ENCODE data around the gene SIAH1. TPM values are rescaled to one million over a fixed set of nuclear protein-coding genes. Genes with fewer than 3 reads are reported as not detected.
"Not testable (repeated sequence)": the region's sequence is repeated elsewhere in the genome, so short reads cannot be mapped to it uniquely, and the experiment has no call there.

The SIAH1 gene
- total RNA-seq, 1 donor from 2014 or later, result 11.5 TPM

DNA sequence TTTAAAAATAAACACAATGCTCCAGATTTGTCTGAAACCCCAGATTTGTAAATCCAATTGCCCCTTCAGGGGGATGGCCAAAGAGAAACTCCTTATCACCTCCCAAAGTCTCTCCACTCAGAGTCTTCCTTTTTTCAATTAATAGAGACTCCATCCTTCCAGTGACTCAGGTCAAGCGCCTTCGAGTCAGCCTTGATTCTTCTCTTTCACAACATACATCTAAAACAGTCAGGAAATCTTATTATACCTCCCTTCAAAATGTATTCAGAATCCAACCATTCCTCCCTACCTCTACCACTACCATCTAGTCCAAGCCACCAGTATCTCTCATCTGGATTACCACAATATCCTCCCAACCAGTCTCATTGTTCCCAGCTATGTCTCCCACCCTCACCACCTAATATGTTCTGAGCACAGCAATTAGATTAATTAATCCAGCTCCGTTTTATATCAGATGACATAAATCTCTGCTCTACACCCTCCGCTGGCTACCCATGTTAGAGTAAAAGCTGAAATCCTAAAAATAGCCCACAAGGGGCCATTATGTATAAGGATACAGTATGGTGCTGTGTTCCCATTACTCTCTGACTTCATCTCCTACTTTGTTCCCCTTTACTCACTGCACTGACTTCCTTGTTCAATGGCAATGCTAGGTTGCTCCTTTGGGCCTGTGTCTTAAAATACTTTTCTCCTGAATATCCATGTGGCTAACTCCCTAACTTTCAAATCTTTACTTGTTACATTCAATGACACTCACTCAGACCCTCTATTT lies 11.8 kb downstream of the SIAH1 start:
- H3K27me3 ChIP-seq (ENCODE audit: low read depth), result no peaks in the 10 kb centered on the region
- no peak overlapping the region for H3K27ac ChIP-seq (replicated peaks)
- no peaks in the 10 kb centered on the region for H3K9me3 ChIP-seq (replicated peaks)
- no peak for DNase-seq
- no peak for TF ChIP-seq CTCF (IDR thresholded peaks at IDR 0.05; ENCODE audit: borderline replicate concordance)
- H3K4me3 ChIP-seq, result no peak overlapping the region
- peaks cover 94% of the 10 kb centered on the region for H3K4me1 ChIP-seq
- H3K36me3 ChIP-seq, result no peaks in the 10 kb centered on the region
- intact Hi-C loops (cut with micrococcal nuclease), result no loop called here

- intact Hi-C loops (cut with micrococcal nuclease), result no loop called here
- Histone ChIP-seq H3K4me1 (peaks cover 94% of the 10 kb centered on the region), H3K9me3 (replicated peaks) (no peaks in the 10 kb centered on the region), H3K4me3 (no peak overlapping the region), H3K27ac (replicated peaks) (no peak overlapping the region), H3K27me3 (ENCODE audit: low read depth) (no peaks in the 10 kb centered on the region), H3K36me3 (no peaks in the 10 kb centered on the region)
- no peak for TF ChIP-seq CTCF (IDR thresholded peaks at IDR 0.05; ENCODE audit: borderline replicate concordance)
- DNase-seq, result no peak
Measured at GRCh38 chr16:48372744-48373143, 12.5 kb downstream of the SIAH1 start.

DNA sequence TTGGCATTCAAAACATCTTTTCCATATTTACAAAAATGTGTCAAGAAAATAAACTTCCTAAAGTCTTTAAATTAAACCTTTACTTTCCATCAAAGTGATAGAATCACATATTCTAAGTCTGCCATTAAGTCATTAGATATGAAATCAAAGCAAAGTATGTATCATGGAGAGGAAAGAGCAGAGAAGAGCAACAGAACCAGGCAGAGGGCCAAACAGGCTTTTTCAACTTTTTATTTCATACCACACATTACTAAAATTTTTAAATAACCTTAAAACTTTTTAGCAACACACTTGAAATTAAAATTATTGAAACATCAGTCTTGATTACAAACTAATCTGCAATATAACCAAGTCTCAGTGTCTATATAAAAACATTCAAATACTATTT lies 13.8 kb downstream of the SIAH1 start:
- no peak for TF ChIP-seq CTCF (IDR thresholded peaks at IDR 0.05; ENCODE audit: borderline replicate concordance)
- Histone ChIP-seq H3K27ac (replicated peaks) (no peak overlapping the region), H3K4me1 (peaks cover 94% of the 10 kb centered on the region), H3K9me3 (replicated peaks) (no peaks in the 10 kb centered on the region), H3K4me3 (no peak overlapping the region), H3K36me3 (no peaks in the 10 kb centered on the region), H3K27me3 (ENCODE audit: low read depth) (no peaks in the 10 kb centered on the region)
- no peak for DNase-seq
- intact Hi-C loops (cut with micrococcal nuclease), result no loop called here

GRCh38 chr16:48370668-48371392 lies 14.4 kb downstream of the SIAH1 start:
- H3K9me3 ChIP-seq (replicated peaks); H3K36me3 ChIP-seq; H3K4me3 ChIP-seq; intact Hi-C loops (cut with micrococcal nuclease); DNase-seq; H3K27ac ChIP-seq (replicated peaks); H3K27me3 ChIP-seq (ENCODE audit: low read depth): not testable (repeated sequence)
- H3K4me1 ChIP-seq, result peaks cover 94% of the 10 kb centered on the region

- Histone ChIP-seq H3K9me3 (replicated peaks) (no peaks in the 10 kb centered on the region), H3K36me3 (no peaks in the 10 kb centered on the region), H3K27me3 (ENCODE audit: low read depth) (no peaks in the 10 kb centered on the region), H3K27ac (replicated peaks) (no peak overlapping the region), H3K4me1 (peaks cover 93% of the 10 kb centered on the region), H3K4me3 (no peak overlapping the region)
- intact Hi-C loops (cut with micrococcal nuclease), result no loop called here
- no peak for TF ChIP-seq CTCF (IDR thresholded peaks at IDR 0.05; ENCODE audit: borderline replicate concordance)
- no peak for DNase-seq
Measured at GRCh38 chr16:48370229-48370628, 15.0 kb downstream of the SIAH1 start.

DNA sequence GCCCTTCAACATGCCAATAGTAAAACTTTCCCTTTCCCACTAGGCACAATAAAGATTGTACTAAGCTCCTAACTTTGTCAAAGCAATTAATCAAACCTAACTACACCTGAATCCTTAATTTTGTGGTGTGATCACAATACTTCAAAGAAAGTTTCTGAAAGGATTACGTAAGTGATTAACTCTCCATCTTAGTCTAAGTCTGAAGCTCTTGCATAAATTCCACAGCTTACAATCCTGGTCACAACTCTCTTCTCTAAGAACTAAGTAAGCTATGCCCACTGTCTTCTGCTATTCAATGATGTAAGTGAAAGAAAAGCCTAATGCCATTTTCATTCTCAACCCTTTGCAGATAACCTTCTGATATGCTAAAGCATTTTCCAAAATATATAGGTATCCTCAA lies 15.4 kb downstream of the SIAH1 start:
- Histone ChIP-seq H3K9me3 (replicated peaks) (no peaks in the 10 kb centered on the region), H3K27ac (replicated peaks) (no peak overlapping the region), H3K27me3 (ENCODE audit: low read depth) (no peaks in the 10 kb centered on the region), H3K4me3 (no peak overlapping the region), H3K36me3 (no peaks in the 10 kb centered on the region), H3K4me1 (peaks cover 93% of the 10 kb centered on the region)
- TF ChIP-seq CTCF (IDR thresholded peaks at IDR 0.05; ENCODE audit: borderline replicate concordance), result no peak
- DNase-seq, result no peak
- intact Hi-C loops (cut with micrococcal nuclease), result no loop called here

All from left ventricle myocardium inferior (tissue), 1 donor.